HCT116 (cell line): ENCODE data around the gene METTL25B. TPM values are rescaled to one million over a fixed set of nuclear protein-coding genes. Genes with fewer than 3 reads are reported as not detected.

Experiments used
- ATAC-seq: fragments of 200-7000 bp; cut with Tn5 transposase; 2 replicates; pipeline ENCODE4 v1.9.1; 2020; ENCODE audit warnings: mild to moderate bottlenecking, moderate library complexity
- BruUV-seq: library from RNA; stranded (reverse); fragments of 400-500 nt; replicated peaks from 2 replicates; lab custom pipeline; 2021; lab: Mats Ljungman, UMichigan
- CTCF ChIA-PET: fragments of 300-600 bp; sonication (Branson Sonifier 250); formaldehyde crosslinking; loops from one replicate; lab custom pipeline; 2021; ENCODE audit warnings: antibody characterized with exemption; lab: Charles Lee
- POLR2A ChIA-PET: fragments of 300-600, 350-600 bp; sonication (Branson Sonifier 250); formaldehyde crosslinking; loops from one replicate; lab custom pipeline; 2021; ENCODE audit warnings: antibody characterized with exemption; lab: Charles Lee
- RAD21 ChIA-PET, 2 experiments: fragments of 300-600 bp; sonication (Branson Sonifier 250); formaldehyde crosslinking; loops; one replicate each; lab custom pipeline; 2023; ENCODE audit warnings: low total read pairs in 2 of 2; ENCODE audit not compliant: uncharacterized antibody in 2 of 2, unreplicated experiment in 2 of 2, low non-redundant PET in 1 of 2; lab: Charles Lee
- DNase-seq: peaks from one replicate; pipeline ENCODE4 v3.0.0-alpha.2; 2010; ENCODE audit warnings: low read depth, low spot score
- H2AFZ ChIP-seq: fragments of 200-600 bp; shearing (Covaris generic), sonication (generic); 2 replicates; pipeline ENCODE4 v1.6.1; 2017; ENCODE audit warnings: low read depth, mixed run types, mixed read lengths, antibody characterized with exemption, low read length; ENCODE audit not compliant: poor library complexity, severe bottlenecking
- H3K27ac ChIP-seq: 2 replicates; pipeline ENCODE4 v1.5.1; 2012; ENCODE audit warnings: low read depth, low read length
- H3K27me3 ChIP-seq: fragments of 200-600 bp; sonication (generic); 2 replicates; pipeline ENCODE4 v1.6.1; 2016; ENCODE audit warnings: mixed run types, low read length, mixed read lengths; ENCODE audit not compliant: insufficient read depth
- H3K36me3 ChIP-seq, 2 experiments: fragments of 200-500 bp in 1 of 2; fragments of 200-600 bp in 1 of 2; sonication (Bioruptor generic) in 1 of 2; sonication (generic) in 1 of 2; 2 replicates each; pipeline versions ENCODE4 v1.5.1 to v1.6.1; 2014 to 2016; ENCODE audit warnings: low read length in 2 of 2, inconsistent platforms in 1 of 2, mixed read lengths in 1 of 2, mixed run types in 1 of 2; ENCODE audit not compliant: insufficient read depth in 2 of 2, control insufficient read depth in 1 of 2
- H3K4me1 ChIP-seq, 2 experiments: fragments of 200-600 bp in 1 of 2; sonication (generic) in 1 of 2; 2 replicates each; pipeline versions ENCODE4 v1.5.1 to v1.6.1; 2012 to 2017; ENCODE audit warnings: low read length in 2 of 2, inconsistent platforms in 1 of 2, mild to moderate bottlenecking in 1 of 2, mixed read lengths in 1 of 2, mixed run types in 1 of 2, moderate library complexity in 1 of 2; ENCODE audit not compliant: insufficient read depth in 2 of 2, control insufficient read depth in 1 of 2
- H3K4me2 ChIP-seq: fragments of 200-600 bp; sonication (generic); 2 replicates; pipeline ENCODE4 v1.6.1; 2017; ENCODE audit warnings: mixed run types, low read length, mixed read lengths
- H3K4me3 ChIP-seq, 2 experiments: fragments of 200-600 bp in 1 of 2; sonication (generic) in 1 of 2; replicated peaks in 1 of 2; 2 replicates each; pipeline ENCODE4 v1.5.1; 2011 to 2016; ENCODE audit warnings: low read length in 2 of 2, control low read depth in 1 of 2, low read depth in 1 of 2, mild to moderate bottlenecking in 1 of 2, mixed read lengths in 1 of 2, mixed run types in 1 of 2
- H3K79me2 ChIP-seq: fragments of 200-600 bp; sonication (generic); 2 replicates; pipeline ENCODE4 v1.6.1; 2017; ENCODE audit warnings: mild to moderate bottlenecking, mixed run types, low read length, moderate library complexity, mixed read lengths; ENCODE audit not compliant: insufficient read depth
- H3K9ac ChIP-seq: fragments of 200-600 bp; sonication (generic); 2 replicates; pipeline ENCODE4 v1.6.1; 2016; ENCODE audit warnings: low read length, mixed read lengths
- H3K9me2 ChIP-seq: fragments of 200-600 bp; sonication (generic), shearing (Covaris generic); 2 replicates; pipeline ENCODE4 v1.6.1; 2017; ENCODE audit warnings: mixed run types, mild to moderate bottlenecking, moderate library complexity; ENCODE audit not compliant: insufficient read depth
- H3K9me3 ChIP-seq, 2 experiments: fragments of 200-500 bp in 1 of 2; fragments of 200-600 bp in 1 of 2; sonication (Bioruptor generic) in 1 of 2; sonication (generic) in 1 of 2; 2 replicates each; pipeline ENCODE4 v1.6.1; 2014 to 2017; ENCODE audit warnings: low read length in 2 of 2, mixed read lengths in 2 of 2, inconsistent platforms in 1 of 2, low read depth in 1 of 2, mild to moderate bottlenecking in 1 of 2, mixed run types in 1 of 2, moderate library complexity in 1 of 2; ENCODE audit not compliant: control insufficient read depth in 1 of 2, insufficient read depth in 1 of 2
- H4K20me1 ChIP-seq: fragments of 200-600 bp; sonication (generic), shearing (Covaris generic); 2 replicates; pipeline ENCODE4 v1.6.1; 2017; ENCODE audit warnings: mixed run types, mild to moderate bottlenecking, moderate library complexity; ENCODE audit not compliant: insufficient read depth
- MAX ChIP-seq: IDR thresholded peaks from 2 replicates; pipeline ENCODE4 v1.6.1; 2012
- ZBTB33 ChIP-seq: IDR thresholded peaks from 2 replicates; pipeline ENCODE4 v1.6.1; 2011; ENCODE audit warnings: mild to moderate bottlenecking, low read length, moderate library complexity; ENCODE audit not compliant: insufficient replicate concordance; ENCODE audit errors: extremely low read depth
- intact Hi-C: fragments of 100-400 bp; cut with micrococcal nuclease; formaldehyde crosslinking; loops from 2 replicates; pipeline ENCODE4 v1.10.0; 2022
- total RNA-seq: library from RNA; stranded (reverse); gene quantifications from one replicate; pipeline ENCODE4 v1.2.1, GENCODE V29; 2021; ENCODE audit not compliant: unreplicated experiment

The METTL25B gene
- total RNA-seq, 1 experiment from 2014 or later, result 36.5 TPM

GRCh38 chr1:156767879-156768604 is 39.8 kb downstream of the METTL25B start:
- H3K4me2 ChIP-seq, result peak overlapping the region; percentile 95
- intact Hi-C loops, result loop anchor here (1.0 to 5.0 kb wide), 5 partner anchors 16 to 81 kb away; partner anchors contain the start of genes ISG20L2, METTL25B and MRPL24
- TF ChIP-seq MAX (0 out of 2 replicates have a peak, but pooled peaks have one; percentile 28), ZBTB33 (no peak)
- TF ChIP-seq, all 23 proteins: peak for 1
- POLR2A ChIA-PET, result interaction anchor here (1.3 to 1.9 kb wide), 6 partner anchors 16 to 79 kb away, joined by 4 to 14 read pairs (median 8); partner anchors contain the start of genes HDGF, ISG20L2, METTL25B and MRPL24
- ATAC-seq, result peak; percentile 3
- CTCF ChIA-PET, result interaction anchor here (1.1 to 6.4 kb wide), 6 partner anchors 20 to 166 kb away, joined by 5 to 51 read pairs (median 6); partner anchors contain the start of genes ISG20L2, METTL25B, MRPL24 and NTRK1
- Histone ChIP-seq H3K4me3 (peak overlapping the region; percentile 74 to 95), H3K9me2 (no peaks in the 10 kb centered on the region), H3K27ac (peak overlapping the region; percentile 85), H3K36me3 (peaks cover 4 to 22% of the 10 kb centered on the region in 2 experiments; a peak in 2 of 4 replicates), H2AFZ (no peak overlapping the region), H3K9me3 (no peaks in the 10 kb centered on the region), H3K27me3 (no peaks in the 10 kb centered on the region), H4K20me1 (no peaks in the 10 kb centered on the region), H3K4me1 (peaks cover 13 to 19% of the 10 kb centered on the region in 2 experiments), H3K79me2 (peaks cover 66% of the 10 kb centered on the region), H3K9ac (peak overlapping the region; percentile 98)
- no peak for DNase-seq
- no TSS peak for BruUV-seq
- RAD21 ChIA-PET, result interaction anchor here (1.3 to 1.4 kb wide), 4 partner anchors 16 to 39 kb away, joined by 4 to 5 read pairs (median 4); partner anchors contain the start of genes MRPL24 (in 2 of the 2), ISG20L2 (in 1 of the 2) and METTL25B (in 1 of the 2)
